PC-3 (cell line): Measurements from ENCODE around the gene HSF2BP. TPM values are rescaled to one million over a fixed set of nuclear protein-coding genes. Genes with fewer than 3 reads are reported as not detected.

Source experiments
- ATAC-seq: fragments of 200-7000 bp; cut with Tn5 transposase; 2 replicates; pipeline ENCODE4 v1.9.1; 2020; ENCODE audit warnings: mild to moderate bottlenecking, moderate library complexity
- BruUV-seq: library from RNA; stranded (reverse); fragments of 400-500 nt; replicated peaks from 2 replicates; lab custom pipeline; 2021; lab: Mats Ljungman, UMichigan
- CTCF ChIA-PET: fragments of 300-600 bp; sonication (Branson Sonifier 250); formaldehyde crosslinking; loops from one replicate; lab custom pipeline; 2022; ENCODE audit warnings: antibody characterized with exemption; lab: Charles Lee
- POLR2A ChIA-PET: fragments of 300-600 bp; sonication (Branson Sonifier 250); formaldehyde crosslinking; loops from one replicate; lab custom pipeline; 2022; ENCODE audit warnings: antibody characterized with exemption; ENCODE audit not compliant: unreplicated experiment; lab: Charles Lee
- DNase-seq: peaks from one replicate; pipeline ENCODE4 v3.0.0-alpha.2; 2015
- H2AFZ ChIP-seq: fragments of 300-600 bp; sonication (generic); 2 replicates; pipeline ENCODE4 v1.6.0; 2016; ENCODE audit warnings: antibody characterized with exemption, low read length
- H3F3A ChIP-seq: fragments of 300-600 bp; sonication (generic); one replicate; pipeline ENCODE4 v1.6.0; 2017; ENCODE audit warnings: antibody characterized with exemption, low read length, control low read depth, mild to moderate bottlenecking; ENCODE audit not compliant: unreplicated experiment
- H3K27ac ChIP-seq: fragments of 300-600 bp; sonication (generic); 2 replicates; pipeline ENCODE4 v1.5.1; 2016; ENCODE audit warnings: mild to moderate bottlenecking, low read length
- H3K27me3 ChIP-seq: fragments of 300-600 bp; sonication (generic); 2 replicates; pipeline ENCODE4 v1.6.1; 2016; ENCODE audit warnings: low read length, mixed read lengths
- H3K36me3 ChIP-seq: fragments of 300-600 bp; sonication (generic); 2 replicates; pipeline ENCODE4 v1.6.1; 2016; ENCODE audit warnings: low read depth, mixed run types, low read length, mixed read lengths
- H3K4me1 ChIP-seq: fragments of 300-600 bp; sonication (generic); 2 replicates; pipeline ENCODE4 v1.5.1; 2016; ENCODE audit warnings: low read length; ENCODE audit not compliant: insufficient read depth
- H3K4me2 ChIP-seq: fragments of 300-600 bp; sonication (generic); 2 replicates; pipeline ENCODE4 v1.6.0; 2016; ENCODE audit warnings: low read length
- H3K4me3 ChIP-seq: fragments of 300-600 bp; sonication (generic); 2 replicates; pipeline ENCODE4 v1.5.1; 2016; ENCODE audit warnings: mild to moderate bottlenecking, low read length, mixed read lengths
- H3K79me2 ChIP-seq: fragments of 300-600 bp; sonication (generic); 2 replicates; pipeline ENCODE4 v1.6.1; 2017; ENCODE audit warnings: low read length, mixed read lengths
- H3K9ac ChIP-seq: fragments of 300-600 bp; sonication (generic); 2 replicates; pipeline ENCODE4 v1.6.0; 2016; ENCODE audit warnings: mild to moderate bottlenecking, low read length
- H3K9me2 ChIP-seq: fragments of 300-600 bp; sonication (generic); replicated peaks from 2 replicates; pipeline ENCODE4 v1.6.1; 2016; ENCODE audit warnings: mixed run types, low read length, mixed read lengths
- H3K9me3 ChIP-seq: fragments of 300-600 bp; sonication (generic); 2 replicates; pipeline ENCODE4 v1.6.1; 2016; ENCODE audit warnings: low read length, mixed read lengths
- H4K20me1 ChIP-seq: fragments of 300-600 bp; sonication (generic); 2 replicates; pipeline ENCODE4 v1.6.1; 2016; ENCODE audit warnings: low read length, mixed read lengths
- EZH2 ChIP-seq: fragments of 300-600 bp; sonication (generic); IDR thresholded peaks from one replicate; pipeline ENCODE4 v1.6.1; 2017; ENCODE audit warnings: antibody characterized with exemption, mild to moderate bottlenecking, low read length; ENCODE audit not compliant: unreplicated experiment
- EZH2phosphoT487 ChIP-seq: fragments of 300-600 bp; sonication (generic); IDR thresholded peaks from 2 replicates; pipeline ENCODE4 v1.6.1; 2018; ENCODE audit warnings: mild to moderate bottlenecking, antibody characterized with exemption, low read length, borderline replicate concordance
- intact Hi-C: fragments of 100-400 bp; cut with micrococcal nuclease; formaldehyde crosslinking; loops from 2 replicates; pipeline ENCODE4 v1.9.0; 2023
- total RNA-seq: library from RNA; depleted of rRNA; stranded (reverse); fragments of >200 nt; gene quantifications from 2 replicates; pipeline ENCODE4 v1.2.3, GENCODE V29; 2014
- TF ChIP-seq, protein P1 (sequence below): fragments of 300-600 bp; sonication (generic); conservative IDR thresholded peaks from 2 replicates; pipeline ENCODE4 v1.5.1; 2017; ENCODE audit warnings: antibody characterized with exemption, low read depth, mild to moderate bottlenecking, low read length

The HSF2BP gene
- total RNA-seq, 1 experiment from 2014 or later: 2.4 TPM

DNA sequence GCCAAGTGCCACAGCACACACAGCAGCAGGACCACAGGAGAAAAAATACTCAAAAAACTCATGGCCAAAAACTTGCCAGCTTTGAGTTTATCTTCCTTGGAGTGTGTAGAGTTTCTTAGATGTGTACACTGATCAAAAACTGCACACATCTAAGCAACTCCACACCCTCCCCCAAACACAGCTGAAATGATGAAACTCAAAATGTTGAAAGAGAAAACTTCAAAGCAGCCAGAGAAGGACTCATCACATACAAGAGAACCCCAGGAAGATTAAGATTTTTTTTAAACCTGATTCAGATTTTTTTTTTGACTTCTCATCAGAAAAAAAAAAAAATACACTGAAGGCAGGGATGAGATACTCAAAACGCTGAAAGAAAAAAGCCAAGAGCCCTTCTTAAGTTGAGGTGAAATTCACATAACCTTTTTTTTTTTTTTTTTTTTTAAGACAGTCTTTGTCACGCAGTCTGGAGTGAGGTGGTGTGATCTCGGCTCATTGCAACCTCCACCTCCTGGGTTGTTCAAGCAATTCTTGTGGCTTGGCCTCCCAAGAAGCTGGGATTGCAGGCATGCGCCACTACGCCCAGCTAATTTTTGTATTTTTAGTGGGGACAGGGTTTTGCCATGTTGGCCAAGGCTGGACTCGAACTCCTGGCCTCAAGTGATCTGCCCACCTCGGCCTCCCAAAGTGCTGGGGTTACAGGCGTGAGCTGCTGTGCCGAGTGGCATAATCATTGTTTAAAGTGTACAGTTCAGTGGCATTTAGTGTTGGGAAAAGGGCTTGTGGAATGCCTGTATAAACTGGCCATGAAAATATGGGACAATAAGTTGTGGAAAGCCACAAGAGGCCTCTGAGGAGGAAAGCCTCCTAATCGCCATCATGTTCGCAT lies 38.7 kb upstream of the HSF2BP start:
- H3K27me3 ChIP-seq: no peaks in the 10 kb centered on the region
- no peaks in the 10 kb centered on the region for H3K9me2 ChIP-seq
- intact Hi-C loops: no loop called here
- H3K27ac ChIP-seq: no peak overlapping the region
- H3K4me2 ChIP-seq: no peak overlapping the region
- H3K4me3 ChIP-seq: no peak overlapping the region
- H4K20me1 ChIP-seq: no peaks in the 10 kb centered on the region
- no peak for ATAC-seq
- H3K9me3 ChIP-seq: no peaks in the 10 kb centered on the region
- peaks cover 21% of the 10 kb centered on the region for H3K36me3 ChIP-seq
- no TSS peak for BruUV-seq
- POLR2A ChIA-PET: no interaction called here
- DNase-seq: no peak
- no peak overlapping the region for H2AFZ ChIP-seq
- H3K9ac ChIP-seq: no peak overlapping the region
- no peaks in the 10 kb centered on the region for H3F3A ChIP-seq
- H3K4me1 ChIP-seq: no peaks in the 10 kb centered on the region
- TF ChIP-seq EZH2 (no peak), EZH2phosphoT487 (no peak)
- TF ChIP-seq, protein P1, sequence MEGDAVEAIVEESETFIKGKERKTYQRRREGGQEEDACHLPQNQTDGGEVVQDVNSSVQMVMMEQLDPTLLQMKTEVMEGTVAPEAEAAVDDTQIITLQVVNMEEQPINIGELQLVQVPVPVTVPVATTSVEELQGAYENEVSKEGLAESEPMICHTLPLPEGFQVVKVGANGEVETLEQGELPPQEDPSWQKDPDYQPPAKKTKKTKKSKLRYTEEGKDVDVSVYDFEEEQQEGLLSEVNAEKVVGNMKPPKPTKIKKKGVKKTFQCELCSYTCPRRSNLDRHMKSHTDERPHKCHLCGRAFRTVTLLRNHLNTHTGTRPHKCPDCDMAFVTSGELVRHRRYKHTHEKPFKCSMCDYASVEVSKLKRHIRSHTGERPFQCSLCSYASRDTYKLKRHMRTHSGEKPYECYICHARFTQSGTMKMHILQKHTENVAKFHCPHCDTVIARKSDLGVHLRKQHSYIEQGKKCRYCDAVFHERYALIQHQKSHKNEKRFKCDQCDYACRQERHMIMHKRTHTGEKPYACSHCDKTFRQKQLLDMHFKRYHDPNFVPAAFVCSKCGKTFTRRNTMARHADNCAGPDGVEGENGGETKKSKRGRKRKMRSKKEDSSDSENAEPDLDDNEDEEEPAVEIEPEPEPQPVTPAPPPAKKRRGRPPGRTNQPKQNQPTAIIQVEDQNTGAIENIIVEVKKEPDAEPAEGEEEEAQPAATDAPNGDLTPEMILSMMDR: no peak
- CTCF ChIA-PET: no interaction called here
- H3K79me2 ChIP-seq: no peaks in the 10 kb centered on the region

DNA sequence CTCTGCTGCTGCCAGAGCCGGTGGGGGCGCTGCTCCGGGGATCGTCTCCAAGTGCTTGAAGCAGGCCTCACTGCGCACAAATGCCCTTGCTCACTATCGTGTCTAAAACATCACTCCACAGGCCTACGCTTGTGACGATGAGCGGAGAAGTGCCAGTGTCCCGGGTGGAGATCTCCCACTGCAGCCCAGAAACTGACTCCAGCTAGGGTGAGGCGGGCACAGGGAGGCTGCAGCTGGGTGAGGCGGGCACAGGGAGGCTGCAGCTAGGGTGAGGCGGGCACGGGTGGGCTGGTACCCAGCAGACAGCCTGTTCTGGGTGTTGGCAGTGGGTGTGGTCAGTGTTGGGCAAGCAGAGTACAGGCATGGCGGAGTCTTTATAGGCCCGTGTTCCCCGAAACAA lies 36.9 kb upstream of the HSF2BP start:
- Histone ChIP-seq H3K9ac (no peak overlapping the region), H3K4me2 (no peak overlapping the region), H4K20me1 (no peaks in the 10 kb centered on the region), H3K4me3 (no peak overlapping the region), H2AFZ (no peak overlapping the region), H3K9me3 (no peaks in the 10 kb centered on the region), H3K27me3 (no peaks in the 10 kb centered on the region), H3K9me2 (no peaks in the 10 kb centered on the region), H3F3A (no peaks in the 10 kb centered on the region), H3K36me3 (peaks cover 30% of the 10 kb centered on the region), H3K4me1 (no peaks in the 10 kb centered on the region), H3K27ac (no peak overlapping the region), H3K79me2 (no peaks in the 10 kb centered on the region)
- intact Hi-C loops: no loop called here
- TF ChIP-seq EZH2phosphoT487: no peak
- TF ChIP-seq, protein P1: no peak
- TF ChIP-seq EZH2: no peak
- ChIA-PET CTCF (no interaction called here), POLR2A (no interaction called here)
- ATAC-seq (no peak), DNase-seq (no peak)
- no TSS peak for BruUV-seq

DNA sequence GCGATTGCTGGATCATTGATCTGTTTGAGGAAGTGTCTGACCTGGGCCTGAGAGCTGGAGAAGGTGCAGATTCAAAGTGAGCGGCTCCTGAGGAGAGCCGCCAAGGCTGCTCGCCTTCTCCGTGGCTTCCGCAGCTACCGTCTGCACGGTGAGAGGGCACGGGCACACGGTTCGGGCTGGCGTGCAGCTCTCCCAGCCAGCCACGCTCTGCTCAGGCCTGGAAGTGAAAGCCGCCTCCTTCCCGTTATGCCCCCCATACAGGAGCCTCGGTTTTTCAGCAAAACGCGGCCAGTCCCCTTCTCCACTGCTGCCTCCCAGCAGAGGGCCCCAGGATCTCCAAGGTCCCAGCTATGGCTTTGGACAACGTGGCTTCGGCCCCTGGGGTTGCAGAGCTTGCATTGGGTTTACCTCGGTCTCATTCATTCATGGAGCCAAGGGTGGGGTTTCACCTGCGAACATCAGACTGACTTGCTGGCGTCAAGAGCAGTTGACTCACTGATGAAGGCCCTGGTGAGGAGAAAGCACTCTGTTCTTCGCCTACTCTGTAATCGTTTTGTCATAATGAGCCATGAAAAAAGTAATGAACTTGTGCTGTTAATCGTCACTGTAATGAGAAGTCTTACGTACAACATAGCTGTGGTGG lies 35.3 kb upstream of the HSF2BP start:
- CTCF ChIA-PET: no interaction called here
- TF ChIP-seq EZH2phosphoT487: no peak
- no peak for TF ChIP-seq EZH2
- TF ChIP-seq, protein P1: no peak
- H3K4me3 ChIP-seq: no peak overlapping the region

More for the DNA sequence above, 35.3 kb upstream of the HSF2BP start:
- H3K36me3 ChIP-seq: peaks cover 43% of the 10 kb centered on the region
- H3K9ac ChIP-seq: no peak overlapping the region
- DNase-seq (no peak), ATAC-seq (no peak)
- no peak overlapping the region for H2AFZ ChIP-seq
- no TSS peak for BruUV-seq
- no peaks in the 10 kb centered on the region for H3K27me3 ChIP-seq
- H3K4me1 ChIP-seq: no peaks in the 10 kb centered on the region
- H3K79me2 ChIP-seq: no peaks in the 10 kb centered on the region
- intact Hi-C loops: no loop called here
- no peak overlapping the region for H3K27ac ChIP-seq
- H3K9me2 ChIP-seq: no peaks in the 10 kb centered on the region
- no peaks in the 10 kb centered on the region for H3F3A ChIP-seq
- no peaks in the 10 kb centered on the region for H4K20me1 ChIP-seq
- POLR2A ChIA-PET: no interaction called here
- no peaks in the 10 kb centered on the region for H3K9me3 ChIP-seq
- H3K4me2 ChIP-seq: no peak overlapping the region
